GM23338 (cell line): ENCODE data around the gene DHX58. TPM values are rescaled to one million over a fixed set of nuclear protein-coding genes. Genes with fewer than 3 reads are reported as not detected.

Experiments used
- ATAC-seq: fragments of 200-7000 bp; cut with Tn5 transposase; 3 replicates; pipeline ENCODE4 v1.9.1; 2020
- DNase-seq: peaks from one replicate; pipeline ENCODE4 v3.0.0-alpha.2; 2015; ENCODE audit warnings: low spot score
- H2AFZ ChIP-seq: fragments of 200-600 bp; sonication (generic); 2 replicates; pipeline ENCODE4 v1.8.0; 2016; ENCODE audit warnings: antibody characterized with exemption, mild to moderate bottlenecking, moderate library complexity
- H3F3A ChIP-seq: fragments of 200-600 bp; sonication (generic); replicated peaks from 2 replicates; pipeline ENCODE4 v1.8.0; 2017; ENCODE audit warnings: antibody characterized with exemption, mixed run types, low read depth
- H3K27ac ChIP-seq: fragments of 200-600 bp; sonication (generic); 2 replicates; pipeline ENCODE4 v1.6.1; 2016; ENCODE audit warnings: low read depth
- H3K27me3 ChIP-seq: fragments of 200-600 bp; sonication (generic); 2 replicates; pipeline ENCODE4 v1.8.0; 2016; ENCODE audit warnings: mild to moderate bottlenecking, mixed run types, moderate library complexity; ENCODE audit not compliant: insufficient read depth
- H3K36me3 ChIP-seq: fragments of 200-600 bp; sonication (generic); 2 replicates; pipeline ENCODE4 v1.8.0; 2016; ENCODE audit warnings: mild to moderate bottlenecking; ENCODE audit not compliant: insufficient read depth
- H3K4me1 ChIP-seq: fragments of 200-600 bp; sonication (generic); 2 replicates; pipeline ENCODE4 v1.8.0; 2016; ENCODE audit warnings: mild to moderate bottlenecking, moderate library complexity; ENCODE audit not compliant: insufficient read depth
- H3K4me2 ChIP-seq: fragments of 200-600 bp; sonication (generic); 2 replicates; pipeline ENCODE4 v1.7.1; 2017; ENCODE audit warnings: mixed run types
- H3K4me3 ChIP-seq: fragments of 200-600 bp; sonication (generic); 2 replicates; pipeline ENCODE4 v1.6.1; 2016; ENCODE audit warnings: mixed run types
- H3K79me2 ChIP-seq: fragments of 200-600 bp; sonication (generic); replicated peaks from 2 replicates; pipeline ENCODE4 v1.8.0; 2017; ENCODE audit warnings: mild to moderate bottlenecking; ENCODE audit not compliant: insufficient read depth
- H3K9me2 ChIP-seq: fragments of 200-600 bp; sonication (generic); 2 replicates; pipeline ENCODE4 v1.8.0; 2017; ENCODE audit not compliant: insufficient read depth
- H4K20me1 ChIP-seq: fragments of 200-600 bp; sonication (generic); replicated peaks from 2 replicates; pipeline ENCODE4 v1.8.0; 2017; ENCODE audit warnings: mild to moderate bottlenecking; ENCODE audit not compliant: insufficient read depth
- H3K27ac Mint-ChIP-seq: 2 replicates; pipeline ENCODE4 v1.8.0; 2020; ENCODE audit warnings: inconsistent platforms, mild to moderate bottlenecking, moderate library complexity, mixed read lengths
- H3K27me3 Mint-ChIP-seq: 3 replicates; pipeline ENCODE4 v1.8.0; 2022; ENCODE audit warnings: low read depth, mild to moderate bottlenecking, moderate library complexity, mixed read lengths, inconsistent platforms; ENCODE audit not compliant: insufficient read depth, poor library complexity
- H3K36me3 Mint-ChIP-seq: 3 replicates; pipeline ENCODE4 v1.8.0; 2021; ENCODE audit warnings: low read depth, mild to moderate bottlenecking, inconsistent platforms, moderate library complexity, mixed read lengths
- H3K4me1 Mint-ChIP-seq: 3 replicates; pipeline ENCODE4 v1.8.0; 2020; ENCODE audit warnings: mild to moderate bottlenecking, inconsistent platforms, mixed read lengths
- H3K4me3 Mint-ChIP-seq: 3 replicates; pipeline ENCODE4 v1.8.0; 2021; ENCODE audit warnings: moderate library complexity, mild to moderate bottlenecking, inconsistent platforms, mixed read lengths
- H3K9me3 Mint-ChIP-seq: 3 replicates; pipeline ENCODE4 v1.8.0; 2020; ENCODE audit warnings: moderate library complexity, mild to moderate bottlenecking, inconsistent platforms, mixed read lengths
- CREB1 ChIP-seq: fragments of 250-450 bp; sonication (Bioruptor Pico); IDR thresholded peaks from 2 replicates; pipeline ENCODE4 v1.5.0; 2020; ENCODE audit warnings: low read depth, mild to moderate bottlenecking, moderate library complexity
- EZH2 ChIP-seq: fragments of 200-600 bp; sonication (generic); IDR thresholded peaks from one replicate; pipeline ENCODE4 v1.8.0; 2017; ENCODE audit warnings: antibody characterized with exemption, mild to moderate bottlenecking, low read depth; ENCODE audit not compliant: unreplicated experiment
- EZH2phosphoT487 ChIP-seq: fragments of 200-600 bp; sonication (generic); IDR thresholded peaks from one replicate; pipeline ENCODE4 v1.8.1; 2018; ENCODE audit warnings: antibody characterized with exemption; ENCODE audit not compliant: unreplicated experiment
- POLR2AphosphoS5 ChIP-seq: IDR thresholded peaks from 2 replicates; pipeline ENCODE4 v1.6.1; 2016; ENCODE audit warnings: antibody characterized with exemption, low read depth
- ZNF114 ChIP-seq: fragments of 250-450 bp; sonication (Bioruptor Pico); IDR thresholded peaks from 2 replicates; pipeline ENCODE4 v1.5.0; 2020; ENCODE audit warnings: mild to moderate bottlenecking, moderate library complexity
- ZNF331 ChIP-seq: fragments of 250-450 bp; sonication (Bioruptor Pico); IDR thresholded peaks from 2 replicates; pipeline ENCODE4 v1.5.0; 2020; ENCODE audit warnings: low read depth, mild to moderate bottlenecking, moderate library complexity
- polyA plus RNA-seq: library from polyadenylated mRNA; unstranded; fragments of >200 nt; fragmentation: Nextera tagmentation; extraction: Ambion mirVana; gene quantifications from 2 replicates; pipeline ENCODE4 v1.2.1, GENCODE V29; 2016
- total RNA-seq: library from RNA; depleted of rRNA; stranded (reverse); fragments of >200 nt; shearing (Covaris generic); gene quantifications from 2 replicates; pipeline ENCODE4 v1.2.3, GENCODE V29; 2014
- TF ChIP-seq, protein P1 (sequence below), 2 experiments: fragments of 200-600 bp in 1 of 2; sonication (generic) in 1 of 2; conservative IDR thresholded peaks; 2 replicates each; pipeline versions ENCODE4 v1.5.1 to v1.6.1; 2016 to 2017; ENCODE audit warnings: antibody characterized with exemption in 2 of 2, low read depth in 2 of 2, mild to moderate bottlenecking in 2 of 2, moderate library complexity in 1 of 2
- TF ChIP-seq, protein P2 (sequence below): IDR thresholded peaks from 2 replicates; pipeline ENCODE4 v1.6.1; 2016; ENCODE audit warnings: antibody characterized with exemption

DHX58 gene
- total and polyA plus RNA-seq, 2 experiments from 2014 or later = 4.1 to 6.6 TPM

- Mint-ChIP-seq H3K9me3 (no peaks in the 10 kb centered on the region; the same call in 2 of the 3 replicates), H3K27ac (no peak overlapping the region), H3K27me3 (peaks cover 25% of the 10 kb centered on the region), H3K4me3 (no peak overlapping the region), H3K36me3 (peaks cover 32% of the 10 kb centered on the region), H3K4me1 (peaks cover 25% of the 10 kb centered on the region)
- H3K79me2 ChIP-seq = no peaks in the 10 kb centered on the region
- H3K36me3 ChIP-seq = no peaks in the 10 kb centered on the region
- H3K27ac ChIP-seq = no peak overlapping the region
- 0 out of 2 replicates have a peak, but pooled peaks cover 5% of the 10 kb centered on the region for H4K20me1 ChIP-seq
- no peak overlapping the region for H2AFZ ChIP-seq
- H3K9me2 ChIP-seq = no peaks in the 10 kb centered on the region
- no peak overlapping the region for H3K4me3 ChIP-seq
- peaks cover 19% of the 10 kb centered on the region; the same call in 1 of the 2 replicates for H3K4me1 ChIP-seq
- ATAC-seq = no peak
- no peak overlapping the region for H3K4me2 ChIP-seq
- peaks cover 12% of the 10 kb centered on the region; the same call in 1 of the 2 replicates for H3F3A ChIP-seq
- TF ChIP-seq EZH2 = no peak
- DNase-seq = no peak
- no peaks in the 10 kb centered on the region for H3K27me3 ChIP-seq
Measured at GRCh38 chr17:42119301-42119700, 6.8 kb upstream of the DHX58 start.

- Histone ChIP-seq H4K20me1 (0 out of 2 replicates have a peak, but pooled peaks cover 5% of the 10 kb centered on the region), H3K27me3 (no peaks in the 10 kb centered on the region), H2AFZ (no peak overlapping the region), H3K4me3 (no peak overlapping the region), H3K4me1 (peaks cover 19% of the 10 kb centered on the region; the same call in 1 of the 2 replicates), H3F3A (peaks cover 12% of the 10 kb centered on the region; the same call in 1 of the 2 replicates), H3K27ac (no peak overlapping the region), H3K36me3 (no peaks in the 10 kb centered on the region), H3K79me2 (no peaks in the 10 kb centered on the region), H3K9me2 (no peaks in the 10 kb centered on the region), H3K4me2 (no peak overlapping the region)
- Mint-ChIP-seq H3K4me1 (peaks cover 25% of the 10 kb centered on the region), H3K27me3 (peaks cover 25% of the 10 kb centered on the region), H3K9me3 (no peaks in the 10 kb centered on the region; the same call in 2 of the 3 replicates), H3K27ac (no peak overlapping the region), H3K4me3 (peak overlapping the region; percentile 25; the same call in 2 of the 3 replicates), H3K36me3 (peaks cover 32% of the 10 kb centered on the region)
- TF ChIP-seq POLR2AphosphoS5 = no peak
- TF ChIP-seq, protein P1, sequence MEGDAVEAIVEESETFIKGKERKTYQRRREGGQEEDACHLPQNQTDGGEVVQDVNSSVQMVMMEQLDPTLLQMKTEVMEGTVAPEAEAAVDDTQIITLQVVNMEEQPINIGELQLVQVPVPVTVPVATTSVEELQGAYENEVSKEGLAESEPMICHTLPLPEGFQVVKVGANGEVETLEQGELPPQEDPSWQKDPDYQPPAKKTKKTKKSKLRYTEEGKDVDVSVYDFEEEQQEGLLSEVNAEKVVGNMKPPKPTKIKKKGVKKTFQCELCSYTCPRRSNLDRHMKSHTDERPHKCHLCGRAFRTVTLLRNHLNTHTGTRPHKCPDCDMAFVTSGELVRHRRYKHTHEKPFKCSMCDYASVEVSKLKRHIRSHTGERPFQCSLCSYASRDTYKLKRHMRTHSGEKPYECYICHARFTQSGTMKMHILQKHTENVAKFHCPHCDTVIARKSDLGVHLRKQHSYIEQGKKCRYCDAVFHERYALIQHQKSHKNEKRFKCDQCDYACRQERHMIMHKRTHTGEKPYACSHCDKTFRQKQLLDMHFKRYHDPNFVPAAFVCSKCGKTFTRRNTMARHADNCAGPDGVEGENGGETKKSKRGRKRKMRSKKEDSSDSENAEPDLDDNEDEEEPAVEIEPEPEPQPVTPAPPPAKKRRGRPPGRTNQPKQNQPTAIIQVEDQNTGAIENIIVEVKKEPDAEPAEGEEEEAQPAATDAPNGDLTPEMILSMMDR (conservative IDR thresholded peaks at IDR 0.05; ENCODE audit: low read depth in 2 of 2) = peak; percentile 65 to 78
- no peak for ATAC-seq
- DNase-seq = peak; percentile 76
Measured at GRCh38 chr17:42118545-42118944, 6.0 kb upstream of the DHX58 start.

GRCh38 chr17:42118126-42118510 is 5.6 kb upstream of the DHX58 start:
- Histone ChIP-seq H3K79me2 (no peaks in the 10 kb centered on the region), H3K4me3 (no peak overlapping the region), H3K9me2 (no peaks in the 10 kb centered on the region), H3K4me2 (no peak overlapping the region), H2AFZ (no peak overlapping the region), H3F3A (peaks cover 10% of the 10 kb centered on the region; the same call in 1 of the 2 replicates), H3K36me3 (no peaks in the 10 kb centered on the region; the same call in 1 of the 2 replicates), H3K4me1 (peaks cover 17% of the 10 kb centered on the region; the same call in 1 of the 2 replicates), H3K27ac (no peak overlapping the region), H4K20me1 (0 out of 2 replicates have a peak, but pooled peaks cover 5% of the 10 kb centered on the region), H3K27me3 (no peaks in the 10 kb centered on the region)
- TF ChIP-seq EZH2 = no peak
- no peak for TF ChIP-seq ZNF331 (CRISPR knock-in tag)
- TF ChIP-seq ZNF114 (CRISPR knock-in tag) = no peak
- TF ChIP-seq, protein P2, sequence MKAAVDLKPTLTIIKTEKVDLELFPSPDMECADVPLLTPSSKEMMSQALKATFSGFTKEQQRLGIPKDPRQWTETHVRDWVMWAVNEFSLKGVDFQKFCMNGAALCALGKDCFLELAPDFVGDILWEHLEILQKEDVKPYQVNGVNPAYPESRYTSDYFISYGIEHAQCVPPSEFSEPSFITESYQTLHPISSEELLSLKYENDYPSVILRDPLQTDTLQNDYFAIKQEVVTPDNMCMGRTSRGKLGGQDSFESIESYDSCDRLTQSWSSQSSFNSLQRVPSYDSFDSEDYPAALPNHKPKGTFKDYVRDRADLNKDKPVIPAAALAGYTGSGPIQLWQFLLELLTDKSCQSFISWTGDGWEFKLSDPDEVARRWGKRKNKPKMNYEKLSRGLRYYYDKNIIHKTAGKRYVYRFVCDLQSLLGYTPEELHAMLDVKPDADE = no peak
- no peak for TF ChIP-seq POLR2AphosphoS5
- TF ChIP-seq CREB1 = no peak
- no peak for TF ChIP-seq EZH2phosphoT487
- DNase-seq = no peak
- no peaks in the 10 kb centered on the region; the same call in 2 of the 3 replicates for H3K9me3 Mint-ChIP-seq
- no peak overlapping the region for H3K4me3 Mint-ChIP-seq
- peaks cover 23% of the 10 kb centered on the region for H3K4me1 Mint-ChIP-seq
- peaks cover 32% of the 10 kb centered on the region for H3K36me3 Mint-ChIP-seq
- no peak for ATAC-seq
- peaks cover 22% of the 10 kb centered on the region for H3K27me3 Mint-ChIP-seq
- no peak overlapping the region for H3K27ac Mint-ChIP-seq
